HepG2 (cell line): ENCODE results near the gene TMEM79. TPM values are rescaled to one million over a fixed set of nuclear protein-coding genes. Genes with fewer than 3 reads are reported as not detected.

Experiments used
- BRD4 ChIP-seq: sonication (generic); formaldehyde crosslinking; IDR thresholded peaks from 2 replicates; pipeline ENCODE4 v1.4.0; 2020; ENCODE audit warnings: missing genetic modification reagents
- EP300 ChIP-seq, 3 experiments: sonication (generic) in 1 of 3; formaldehyde crosslinking in 1 of 3; IDR thresholded peaks; 2 replicates each; pipeline versions ENCODE4 v1.5.1 to v1.6.1; 2011 to 2020; ENCODE audit warnings: low read depth in 2 of 3, low read length in 2 of 3, borderline replicate concordance in 1 of 3, improper control_type of control experiment in 1 of 3, mild to moderate bottlenecking in 1 of 3, missing genetic modification reagents in 1 of 3, moderate library complexity in 1 of 3
- HDAC1 ChIP-seq: sonication (generic); formaldehyde crosslinking; IDR thresholded peaks from 2 replicates; pipeline ENCODE4 v1.5.1; 2020; ENCODE audit warnings: mild to moderate bottlenecking, missing genetic modification reagents
- KDM5B ChIP-seq: sonication (generic); formaldehyde crosslinking; IDR thresholded peaks from 2 replicates; pipeline ENCODE4 v1.4.0; 2020; ENCODE audit warnings: missing genetic modification reagents, mild to moderate bottlenecking, borderline replicate concordance
- MEIS2 ChIP-seq: sonication (generic); formaldehyde crosslinking; IDR thresholded peaks from 2 replicates; pipeline ENCODE4 v1.9.0; 2021; ENCODE audit warnings: mild to moderate bottlenecking, missing genetic modification reagents
- MLLT10 ChIP-seq: sonication (generic); formaldehyde crosslinking; IDR thresholded peaks from 2 replicates; pipeline ENCODE4 v1.4.0; 2020; ENCODE audit warnings: missing genetic modification reagents
- PAF1 ChIP-seq: IDR thresholded peaks from 2 replicates; pipeline ENCODE4 v1.6.1; 2016; ENCODE audit warnings: missing genetic modification reagents, missing compliant biosample characterization
- SALL2 ChIP-seq: sonication (generic); formaldehyde crosslinking; IDR thresholded peaks from 2 replicates; pipeline ENCODE4 v1.8.1; 2023; ENCODE audit warnings: mild to moderate bottlenecking, missing genetic modification reagents, inconsistent platforms
- SIX1 ChIP-seq: sonication (generic); formaldehyde crosslinking; IDR thresholded peaks from 2 replicates; pipeline ENCODE4 v1.4.0; 2020; ENCODE audit warnings: missing genetic modification reagents, borderline replicate concordance
- TBP ChIP-seq: sonication (generic); formaldehyde crosslinking; IDR thresholded peaks from 2 replicates; pipeline ENCODE4 v1.5.0; 2020; ENCODE audit warnings: missing genetic modification reagents
- TBX2 ChIP-seq: sonication (generic); formaldehyde crosslinking; IDR thresholded peaks from 2 replicates; pipeline ENCODE4 v1.5.0; 2020; ENCODE audit warnings: missing genetic modification reagents, mild to moderate bottlenecking, borderline replicate concordance
- ZBTB8A ChIP-seq: sonication (generic); formaldehyde crosslinking; IDR thresholded peaks from 2 replicates; pipeline ENCODE4 v1.4.0; 2020; ENCODE audit warnings: mild to moderate bottlenecking, low read depth, missing genetic modification reagents, borderline replicate concordance
- ZFX ChIP-seq: sonication (generic); formaldehyde crosslinking; IDR thresholded peaks from 2 replicates; pipeline ENCODE4 v1.4.0; 2020; ENCODE audit warnings: mild to moderate bottlenecking, low read depth, missing genetic modification reagents, moderate library complexity
- ZNF160 ChIP-seq: sonication (generic); formaldehyde crosslinking; IDR thresholded peaks from 2 replicates; pipeline ENCODE4 v1.8.0; 2022; ENCODE audit warnings: mild to moderate bottlenecking, inconsistent platforms, missing genetic modification reagents
- ZNF224 ChIP-seq: sonication (generic); formaldehyde crosslinking; IDR thresholded peaks from 2 replicates; pipeline ENCODE4 v1.5.0; 2020; ENCODE audit warnings: mild to moderate bottlenecking, missing genetic modification reagents
- ZNF251 ChIP-seq: sonication (generic); formaldehyde crosslinking; IDR thresholded peaks from 2 replicates; pipeline ENCODE4 v1.9.0; 2021; ENCODE audit warnings: mild to moderate bottlenecking, missing genetic modification reagents
- ZNF333 ChIP-seq: sonication (generic); formaldehyde crosslinking; IDR thresholded peaks from 2 replicates; pipeline ENCODE4 v1.4.0; 2020; ENCODE audit warnings: mild to moderate bottlenecking, missing genetic modification reagents, borderline replicate concordance
- ZNF746 ChIP-seq: sonication (generic); formaldehyde crosslinking; IDR thresholded peaks from 2 replicates; pipeline ENCODE4 v1.8.0; 2022; ENCODE audit warnings: mild to moderate bottlenecking, missing genetic modification reagents
- polyA plus RNA-seq, 8 experiments: library from polyadenylated mRNA; depleted of rRNA in 3 of 8; stranded (reverse) in 7 of 8; unstranded in 1 of 8; fragments of >200 nt; fragmentation: Illumina TruSeq in 4 of 8; extraction: Trizol in 4 of 8; gene quantifications; 2 replicates each; pipeline versions ENCODE4 v1.2.1 to v1.2.3, GENCODE V29; 2011 to 2016; ENCODE audit warnings: low read depth in 4 of 8, missing spikeins in 1 of 8, mixed read lengths in 1 of 8; ENCODE audit not compliant: insufficient read depth in 1 of 8
- total RNA-seq, 5 experiments: library from RNA; depleted of rRNA; stranded (reverse); fragments of >200 nt; fragmentation: Illumina TruSeq; extraction: Trizol; gene quantifications; 2 replicates each; pipeline ENCODE4 v1.2.3, GENCODE V29; 2016; ENCODE audit warnings: low read depth in 1 of 5
- TF ChIP-seq, protein P1 (sequence below): sonication (generic); formaldehyde crosslinking; IDR thresholded peaks from 2 replicates; pipeline ENCODE4 v1.4.0; 2020; ENCODE audit warnings: missing genetic modification reagents
- TF ChIP-seq, protein P2 (sequence below): sonication (generic); formaldehyde crosslinking; IDR thresholded peaks from 2 replicates; pipeline ENCODE4 v1.5.1; 2020; ENCODE audit warnings: mild to moderate bottlenecking, missing genetic modification reagents, borderline replicate concordance
- TF ChIP-seq, protein P3 (sequence below): sonication (generic); formaldehyde crosslinking; IDR thresholded peaks from 2 replicates; pipeline ENCODE4 v1.4.0; 2020; ENCODE audit warnings: missing genetic modification reagents, mild to moderate bottlenecking, borderline replicate concordance
- TF ChIP-seq, protein P4 (sequence below): sonication (generic); formaldehyde crosslinking; IDR thresholded peaks from 2 replicates; pipeline ENCODE4 v1.4.0; 2020; ENCODE audit warnings: mild to moderate bottlenecking, missing genetic modification reagents

TMEM79 gene
- total and polyA plus RNA-seq, 2 of the 13 experiments (the other 11 are each of a cell fraction or from before 2014, with no cell fraction given), result 1.2 to 1.9 TPM

DNA sequence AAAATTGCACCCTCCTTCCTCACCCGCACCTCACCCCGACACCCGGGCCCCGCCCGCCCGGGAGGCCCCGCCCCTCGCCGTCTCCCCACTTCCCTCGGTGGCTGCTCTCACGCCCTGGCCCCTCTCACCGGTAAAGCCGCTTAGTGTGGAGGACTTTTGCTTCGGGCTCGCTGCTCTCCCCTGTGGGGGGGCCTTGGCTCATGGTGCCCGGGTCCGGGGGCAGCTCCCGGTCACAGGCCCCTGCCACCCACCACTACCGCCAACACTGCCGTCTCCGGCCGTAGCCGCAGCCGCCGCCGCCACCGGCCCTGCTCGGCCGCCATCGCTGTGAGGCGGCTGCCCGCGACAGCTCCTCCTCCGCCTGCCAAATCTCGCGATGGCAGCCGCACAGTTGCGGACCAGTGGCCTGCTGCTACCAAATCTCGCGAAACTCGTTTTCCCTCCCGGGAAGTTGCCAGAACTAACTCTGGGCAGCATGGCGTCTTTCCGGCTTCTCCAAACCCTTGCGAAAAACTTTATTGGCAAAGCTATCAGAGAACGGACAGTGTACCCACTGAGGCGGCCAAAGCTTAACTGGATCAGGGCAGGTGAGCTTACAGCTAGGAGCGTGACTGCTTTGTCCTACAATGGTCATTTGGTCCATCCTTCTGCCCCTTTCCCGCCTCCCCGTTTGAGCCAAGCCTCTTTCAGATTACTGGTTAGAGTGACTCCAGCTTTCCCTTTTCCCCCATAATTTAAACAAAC lies 1.5 kb upstream of the TMEM79 start, which contains the start of gene SMG5 (continued):
- TF ChIP-seq SIX1 (CRISPR knock-in tag) (peak; percentile 81; the same call in 1 of the 2 replicates), SALL2 (CRISPR knock-in tag) (peak; percentile 88), ZNF746 (no peak), TBX2 (CRISPR knock-in tag) (peak; percentile 84), BRD4 (CRISPR knock-in tag) (peak; percentile 43; the same call in 1 of the 2 replicates), MLLT10 (CRISPR knock-in tag) (no peak), ZBTB8A (CRISPR knock-in tag) (no peak; the same call in 1 of the 2 replicates), TBP (CRISPR knock-in tag) (no peak), ZNF224 (no peak; the same call in none of the 2 replicates), HDAC1 (CRISPR knock-in tag) (peak; percentile 88), MEIS2 (CRISPR knock-in tag) (peak; percentile 48; the same call in 1 of the 2 replicates), ZNF333 (CRISPR knock-in tag) (0 out of 2 replicates have a peak, but pooled peaks have one; percentile 60), EP300 (IDR thresholded peaks at IDR 0.05; ENCODE audit: low read depth in 2 of 2, low read length in 2 of 2) (peak in 1 of 2 experiments; percentile 59; a peak in 1 of 4 replicates), EP300 (CRISPR knock-in tag; IDR thresholded peaks at IDR 0.05; ENCODE audit: borderline replicate concordance) (peak; percentile 13; the same call in 1 of the 2 replicates), ZFX (CRISPR knock-in tag) (peak; percentile 79), ZNF251 (CRISPR knock-in tag) (no peak), ZNF160 (CRISPR knock-in tag) (0 out of 2 replicates have a peak, but pooled peaks have one; percentile 20), KDM5B (CRISPR knock-in tag) (peak; percentile 85; the same call in 1 of the 2 replicates), PAF1 (no peak)
- TF ChIP-seq, protein P1, sequence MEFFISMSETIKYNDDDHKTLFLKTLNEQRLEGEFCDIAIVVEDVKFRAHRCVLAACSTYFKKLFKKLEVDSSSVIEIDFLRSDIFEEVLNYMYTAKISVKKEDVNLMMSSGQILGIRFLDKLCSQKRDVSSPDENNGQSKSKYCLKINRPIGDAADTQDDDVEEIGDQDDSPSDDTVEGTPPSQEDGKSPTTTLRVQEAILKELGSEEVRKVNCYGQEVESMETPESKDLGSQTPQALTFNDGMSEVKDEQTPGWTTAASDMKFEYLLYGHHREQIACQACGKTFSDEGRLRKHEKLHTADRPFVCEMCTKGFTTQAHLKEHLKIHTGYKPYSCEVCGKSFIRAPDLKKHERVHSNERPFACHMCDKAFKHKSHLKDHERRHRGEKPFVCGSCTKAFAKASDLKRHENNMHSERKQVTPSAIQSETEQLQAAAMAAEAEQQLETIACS, result no peak
- TF ChIP-seq, protein P2, sequence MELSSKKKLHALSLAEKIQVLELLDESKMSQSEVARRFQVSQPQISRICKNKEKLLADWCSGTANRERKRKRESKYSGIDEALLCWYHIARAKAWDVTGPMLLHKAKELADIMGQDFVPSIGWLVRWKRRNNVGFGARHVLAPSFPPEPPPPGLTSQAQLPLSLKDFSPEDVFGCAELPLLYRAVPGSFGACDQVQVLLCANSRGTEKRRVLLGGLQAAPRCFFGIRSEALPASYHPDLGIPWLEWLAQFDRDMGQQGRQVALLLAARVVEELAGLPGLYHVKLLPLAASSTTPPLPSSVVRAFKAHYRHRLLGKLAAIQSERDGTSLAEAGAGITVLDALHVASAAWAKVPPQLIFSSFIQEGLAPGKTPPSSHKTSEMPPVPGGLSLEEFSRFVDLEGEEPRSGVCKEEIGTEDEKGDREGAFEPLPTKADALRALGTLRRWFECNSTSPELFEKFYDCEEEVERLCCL (CRISPR knock-in tag), result peak; percentile 83; the same call in 1 of the 2 replicates
- TF ChIP-seq, protein P3, sequence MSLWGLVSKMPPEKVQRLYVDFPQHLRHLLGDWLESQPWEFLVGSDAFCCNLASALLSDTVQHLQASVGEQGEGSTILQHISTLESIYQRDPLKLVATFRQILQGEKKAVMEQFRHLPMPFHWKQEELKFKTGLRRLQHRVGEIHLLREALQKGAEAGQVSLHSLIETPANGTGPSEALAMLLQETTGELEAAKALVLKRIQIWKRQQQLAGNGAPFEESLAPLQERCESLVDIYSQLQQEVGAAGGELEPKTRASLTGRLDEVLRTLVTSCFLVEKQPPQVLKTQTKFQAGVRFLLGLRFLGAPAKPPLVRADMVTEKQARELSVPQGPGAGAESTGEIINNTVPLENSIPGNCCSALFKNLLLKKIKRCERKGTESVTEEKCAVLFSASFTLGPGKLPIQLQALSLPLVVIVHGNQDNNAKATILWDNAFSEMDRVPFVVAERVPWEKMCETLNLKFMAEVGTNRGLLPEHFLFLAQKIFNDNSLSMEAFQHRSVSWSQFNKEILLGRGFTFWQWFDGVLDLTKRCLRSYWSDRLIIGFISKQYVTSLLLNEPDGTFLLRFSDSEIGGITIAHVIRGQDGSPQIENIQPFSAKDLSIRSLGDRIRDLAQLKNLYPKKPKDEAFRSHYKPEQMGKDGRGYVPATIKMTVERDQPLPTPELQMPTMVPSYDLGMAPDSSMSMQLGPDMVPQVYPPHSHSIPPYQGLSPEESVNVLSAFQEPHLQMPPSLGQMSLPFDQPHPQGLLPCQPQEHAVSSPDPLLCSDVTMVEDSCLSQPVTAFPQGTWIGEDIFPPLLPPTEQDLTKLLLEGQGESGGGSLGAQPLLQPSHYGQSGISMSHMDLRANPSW (CRISPR knock-in tag), result no peak
- TF ChIP-seq, protein P4, sequence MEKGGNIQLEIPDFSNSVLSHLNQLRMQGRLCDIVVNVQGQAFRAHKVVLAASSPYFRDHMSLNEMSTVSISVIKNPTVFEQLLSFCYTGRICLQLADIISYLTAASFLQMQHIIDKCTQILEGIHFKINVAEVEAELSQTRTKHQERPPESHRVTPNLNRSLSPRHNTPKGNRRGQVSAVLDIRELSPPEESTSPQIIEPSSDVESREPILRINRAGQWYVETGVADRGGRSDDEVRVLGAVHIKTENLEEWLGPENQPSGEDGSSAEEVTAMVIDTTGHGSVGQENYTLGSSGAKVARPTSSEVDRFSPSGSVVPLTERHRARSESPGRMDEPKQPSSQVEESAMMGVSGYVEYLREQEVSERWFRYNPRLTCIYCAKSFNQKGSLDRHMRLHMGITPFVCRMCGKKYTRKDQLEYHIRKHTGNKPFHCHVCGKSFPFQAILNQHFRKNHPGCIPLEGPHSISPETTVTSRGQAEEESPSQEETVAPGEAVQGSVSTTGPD (CRISPR knock-in tag), result no peak
